HepG2 (cell line): ENCODE results near the gene TBX3. TPM values are rescaled to one million over a fixed set of nuclear protein-coding genes. Genes with fewer than 3 reads are reported as not detected.
A peak's percentile ranks its signal among the peaks of the same experiment; 100 is the strongest.

Experiments used
- CBX5 ChIP-seq: sonication (generic); formaldehyde crosslinking; IDR thresholded peaks from 2 replicates; pipeline ENCODE4 v1.4.0; 2020; ENCODE audit warnings: missing genetic modification reagents, borderline replicate concordance
- EEA1 ChIP-seq: sonication (generic); formaldehyde crosslinking; IDR thresholded peaks from 2 replicates; pipeline ENCODE4 v1.5.1; 2020; ENCODE audit warnings: mild to moderate bottlenecking, missing genetic modification reagents, borderline replicate concordance
- ESRRA ChIP-seq: sonication (generic); formaldehyde crosslinking; IDR thresholded peaks from 2 replicates; pipeline ENCODE4 v1.5.1; 2020; ENCODE audit warnings: mild to moderate bottlenecking, low read depth, missing genetic modification reagents
- FOSL1 ChIP-seq: sonication (generic); formaldehyde crosslinking; IDR thresholded peaks from 2 replicates; pipeline ENCODE4 v1.9.0; 2021; ENCODE audit warnings: missing genetic modification reagents, borderline replicate concordance
- JUNB ChIP-seq: sonication (generic); formaldehyde crosslinking; IDR thresholded peaks from 2 replicates; pipeline ENCODE4 v1.8.0; 2022; ENCODE audit warnings: missing genetic modification reagents, mild to moderate bottlenecking, borderline replicate concordance
- KDM5A ChIP-seq: fragments of 200-600 bp; sonication (generic); IDR thresholded peaks from 2 replicates; pipeline ENCODE4 v1.7.0; 2018; ENCODE audit warnings: antibody characterized with exemption, mild to moderate bottlenecking, low read length, borderline replicate concordance
- KLF12 ChIP-seq: sonication (generic); formaldehyde crosslinking; IDR thresholded peaks from 2 replicates; pipeline ENCODE4 v1.4.0; 2020; ENCODE audit warnings: missing genetic modification reagents, borderline replicate concordance
- KMT2B ChIP-seq: IDR thresholded peaks from 2 replicates; pipeline ENCODE4 v1.6.1; 2016; ENCODE audit warnings: missing genetic modification reagents, missing compliant biosample characterization
- MED8 ChIP-seq: sonication (generic); formaldehyde crosslinking; IDR thresholded peaks from 2 replicates; pipeline ENCODE4 v1.8.1; 2023; ENCODE audit warnings: mild to moderate bottlenecking, missing genetic modification reagents; ENCODE audit not compliant: insufficient replicate concordance
- PHF8 ChIP-seq: sonication (generic); formaldehyde crosslinking; IDR thresholded peaks from 2 replicates; pipeline ENCODE4 v1.5.0; 2020; ENCODE audit warnings: missing genetic modification reagents
- RCOR2 ChIP-seq: IDR thresholded peaks from 2 replicates; pipeline ENCODE4 v1.6.1; 2016; ENCODE audit warnings: missing biosample characterization, missing genetic modification reagents
- RFXANK ChIP-seq: IDR thresholded peaks from 2 replicates; pipeline ENCODE4 v1.6.1; 2016
- SP1 ChIP-seq, 2 experiments: fragments of 450-650 bp in 1 of 2; sonication (generic) in 1 of 2; formaldehyde crosslinking in 1 of 2; IDR thresholded peaks; 2 replicates each; pipeline versions ENCODE4 v1.4.0 to v1.6.1; 2016 to 2020; ENCODE audit warnings: missing genetic modification reagents in 1 of 2
- YEATS2 ChIP-seq: sonication (generic); formaldehyde crosslinking; IDR thresholded peaks from 2 replicates; pipeline ENCODE4 v1.4.0; 2020; ENCODE audit warnings: missing genetic modification reagents, borderline replicate concordance
- ZBTB38 ChIP-seq: sonication (generic); formaldehyde crosslinking; IDR thresholded peaks from 2 replicates; pipeline ENCODE4 v1.5.1; 2020; ENCODE audit warnings: mild to moderate bottlenecking, missing genetic modification reagents
- ZBTB8A ChIP-seq: sonication (generic); formaldehyde crosslinking; IDR thresholded peaks from 2 replicates; pipeline ENCODE4 v1.4.0; 2020; ENCODE audit warnings: mild to moderate bottlenecking, low read depth, missing genetic modification reagents, borderline replicate concordance
- ZNF136 ChIP-seq: sonication (generic); formaldehyde crosslinking; IDR thresholded peaks from 2 replicates; pipeline ENCODE4 v1.8.1; 2022; ENCODE audit warnings: low read depth, mild to moderate bottlenecking, moderate library complexity, missing genetic modification reagents
- ZNF510 ChIP-seq: sonication (generic); formaldehyde crosslinking; IDR thresholded peaks from 2 replicates; pipeline ENCODE4 v1.4.0; 2020; ENCODE audit warnings: low read depth, mild to moderate bottlenecking, missing genetic modification reagents
- ZNF724P ChIP-seq: sonication (generic); formaldehyde crosslinking; IDR thresholded peaks from 2 replicates; pipeline ENCODE4 v1.8.0; 2022; ENCODE audit warnings: missing genetic modification reagents, borderline replicate concordance
- polyA plus RNA-seq, 8 experiments: library from polyadenylated mRNA; depleted of rRNA in 3 of 8; stranded (reverse) in 7 of 8; unstranded in 1 of 8; fragments of >200 nt; fragmentation: Illumina TruSeq in 4 of 8; extraction: Trizol in 4 of 8; gene quantifications; 2 replicates each; pipeline versions ENCODE4 v1.2.1 to v1.2.3, GENCODE V29; 2011 to 2016; ENCODE audit warnings: low read depth in 4 of 8, missing spikeins in 1 of 8, mixed read lengths in 1 of 8; ENCODE audit not compliant: insufficient read depth in 1 of 8
- total RNA-seq, 5 experiments: library from RNA; depleted of rRNA; stranded (reverse); fragments of >200 nt; fragmentation: Illumina TruSeq; extraction: Trizol; gene quantifications; 2 replicates each; pipeline ENCODE4 v1.2.3, GENCODE V29; 2016; ENCODE audit warnings: low read depth in 1 of 5
- TF ChIP-seq, protein P1 (sequence below): sonication (generic); formaldehyde crosslinking; IDR thresholded peaks from 2 replicates; pipeline ENCODE4 v1.4.0; 2020; ENCODE audit warnings: missing genetic modification reagents

Gene TBX3
- total and polyA plus RNA-seq, 2 of the 13 experiments (the other 11 are each of a cell fraction or from before 2014, with no cell fraction given), result 27.1 to 42.4 TPM

- no peak for TF ChIP-seq EEA1 (CRISPR knock-in tag)
- TF ChIP-seq RCOR2 (CRISPR knock-in tag), result no peak
- TF ChIP-seq FOSL1 (CRISPR knock-in tag), result no peak
- no peak for TF ChIP-seq ZBTB8A (CRISPR knock-in tag)
- TF ChIP-seq, protein P1, sequence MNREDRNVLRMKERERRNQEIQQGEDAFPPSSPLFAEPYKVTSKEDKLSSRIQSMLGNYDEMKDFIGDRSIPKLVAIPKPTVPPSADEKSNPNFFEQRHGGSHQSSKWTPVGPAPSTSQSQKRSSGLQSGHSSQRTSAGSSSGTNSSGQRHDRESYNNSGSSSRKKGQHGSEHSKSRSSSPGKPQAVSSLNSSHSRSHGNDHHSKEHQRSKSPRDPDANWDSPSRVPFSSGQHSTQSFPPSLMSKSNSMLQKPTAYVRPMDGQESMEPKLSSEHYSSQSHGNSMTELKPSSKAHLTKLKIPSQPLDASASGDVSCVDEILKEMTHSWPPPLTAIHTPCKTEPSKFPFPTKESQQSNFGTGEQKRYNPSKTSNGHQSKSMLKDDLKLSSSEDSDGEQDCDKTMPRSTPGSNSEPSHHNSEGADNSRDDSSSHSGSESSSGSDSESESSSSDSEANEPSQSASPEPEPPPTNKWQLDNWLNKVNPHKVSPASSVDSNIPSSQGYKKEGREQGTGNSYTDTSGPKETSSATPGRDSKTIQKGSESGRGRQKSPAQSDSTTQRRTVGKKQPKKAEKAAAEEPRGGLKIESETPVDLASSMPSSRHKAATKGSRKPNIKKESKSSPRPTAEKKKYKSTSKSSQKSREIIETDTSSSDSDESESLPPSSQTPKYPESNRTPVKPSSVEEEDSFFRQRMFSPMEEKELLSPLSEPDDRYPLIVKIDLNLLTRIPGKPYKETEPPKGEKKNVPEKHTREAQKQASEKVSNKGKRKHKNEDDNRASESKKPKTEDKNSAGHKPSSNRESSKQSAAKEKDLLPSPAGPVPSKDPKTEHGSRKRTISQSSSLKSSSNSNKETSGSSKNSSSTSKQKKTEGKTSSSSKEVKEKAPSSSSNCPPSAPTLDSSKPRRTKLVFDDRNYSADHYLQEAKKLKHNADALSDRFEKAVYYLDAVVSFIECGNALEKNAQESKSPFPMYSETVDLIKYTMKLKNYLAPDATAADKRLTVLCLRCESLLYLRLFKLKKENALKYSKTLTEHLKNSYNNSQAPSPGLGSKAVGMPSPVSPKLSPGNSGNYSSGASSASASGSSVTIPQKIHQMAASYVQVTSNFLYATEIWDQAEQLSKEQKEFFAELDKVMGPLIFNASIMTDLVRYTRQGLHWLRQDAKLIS (CRISPR knock-in tag), result 0 out of 2 replicates have a peak, but pooled peaks have one; percentile 51
- no peak for TF ChIP-seq YEATS2 (CRISPR knock-in tag)
- no peak for TF ChIP-seq RFXANK (CRISPR knock-in tag)
- TF ChIP-seq JUNB (CRISPR knock-in tag), result no peak
- TF ChIP-seq SP1 (IDR thresholded peaks at IDR 0.05), result no peak
- no peak for TF ChIP-seq SP1 (CRISPR knock-in tag; IDR thresholded peaks at IDR 0.05)
- no peak for TF ChIP-seq MED8 (CRISPR knock-in tag)
- no peak for TF ChIP-seq KMT2B (CRISPR knock-in tag)
- TF ChIP-seq CBX5 (CRISPR knock-in tag), result no peak
- TF ChIP-seq ZNF724P (CRISPR knock-in tag), result no peak
- TF ChIP-seq ZBTB38 (CRISPR knock-in tag), result no peak
- TF ChIP-seq ZNF136 (CRISPR knock-in tag), result no peak
- peak; percentile 72; the same call in 1 of the 2 replicates for TF ChIP-seq KDM5A
- 0 out of 2 replicates have a peak, but pooled peaks have one; percentile 0 for TF ChIP-seq ESRRA
- TF ChIP-seq ZNF510 (CRISPR knock-in tag), result no peak
- no peak for TF ChIP-seq KLF12 (CRISPR knock-in tag)
- 0 out of 2 replicates have a peak, but pooled peaks have one; percentile 29 for TF ChIP-seq PHF8 (CRISPR knock-in tag)
- TF ChIP-seq, all 625 proteins: peak for 11
These were observed 272 bp downstream of the TBX3 start (continued) for GRCh38 chr12:114683709-114684097.
